HG02943 (cell line): Measurements from ENCODE around the gene PODXL2.
"Not testable (repeated sequence)": the region's sequence is repeated elsewhere in the genome, so short reads cannot be mapped to it uniquely, and the experiment has no call there.

ENCODE experiments used
- ATAC-seq: cut with Tn5 transposase; IDR thresholded peaks from one replicate; pipeline ENCODE4 v1.9.1; 2021; ENCODE audit warnings: mild to moderate bottlenecking, low read depth, moderate library complexity; ENCODE audit not compliant: unreplicated experiment

The PODXL2 gene

GRCh38 chr3:127604546-127605165, 24.3 kb upstream of the PODXL2 start:
- ATAC-seq: no peak

- ATAC-seq: not testable (repeated sequence)
These were observed 23.4 kb upstream of the PODXL2 start for GRCh38 chr3:127605547-127605946.

GRCh38 chr3:127606086-127606805, 22.7 kb upstream of the PODXL2 start:
- no peak for ATAC-seq

GRCh38 chr3:127606981-127607595, 21.9 kb upstream of the PODXL2 start:
- no peak for ATAC-seq

- ATAC-seq: no peak
These were observed 21.2 kb upstream of the PODXL2 start for GRCh38 chr3:127607675-127608361.

GRCh38 chr3:127608362-127608718, 20.6 kb upstream of the PODXL2 start:
- ATAC-seq: no peak

GRCh38 chr3:127610105-127610504, 18.9 kb upstream of the PODXL2 start:
- no peak for ATAC-seq

GRCh38 chr3:127611251-127611650, 17.7 kb upstream of the PODXL2 start:
- ATAC-seq: no peak

GRCh38 chr3:127612966-127613365, 16.0 kb upstream of the PODXL2 start:
- ATAC-seq: no peak

GRCh38 chr3:127613406-127613805, 15.6 kb upstream of the PODXL2 start:
- no peak for ATAC-seq

GRCh38 chr3:127614928-127615589, 13.9 kb upstream of the PODXL2 start:
- ATAC-seq: no peak

GRCh38 chr3:127615631-127616305, 13.2 kb upstream of the PODXL2 start:
- no peak for ATAC-seq

- no peak for ATAC-seq
These were observed 12.0 kb upstream of the PODXL2 start for GRCh38 chr3:127616836-127617605.

GRCh38 chr3:127618891-127619290, 10.1 kb upstream of the PODXL2 start:
- no peak for ATAC-seq

- ATAC-seq: no peak
These were observed 8.2 kb upstream of the PODXL2 start for GRCh38 chr3:127620637-127621375.

GRCh38 chr3:127622031-127622430, 7.0 kb upstream of the PODXL2 start:
- ATAC-seq: no peak

GRCh38 chr3:127622772-127623576, 6.0 kb upstream of the PODXL2 start:
- no peak for ATAC-seq

- ATAC-seq: no peak
These were observed 4.9 kb upstream of the PODXL2 start for GRCh38 chr3:127624063-127624462.
